ENCODE measurements around the gene PCDHGA11. TPM values are rescaled to one million over a fixed set of nuclear protein-coding genes. Genes with fewer than 3 reads are reported as not detected.
A peak's percentile ranks its signal among the peaks of the same experiment; 100 is the strongest.

Gene PCDHGA11
- total and polyA plus RNA-seq, 4 donors = 0.22 to 2.5 (median 0.50) TPM

DNA sequence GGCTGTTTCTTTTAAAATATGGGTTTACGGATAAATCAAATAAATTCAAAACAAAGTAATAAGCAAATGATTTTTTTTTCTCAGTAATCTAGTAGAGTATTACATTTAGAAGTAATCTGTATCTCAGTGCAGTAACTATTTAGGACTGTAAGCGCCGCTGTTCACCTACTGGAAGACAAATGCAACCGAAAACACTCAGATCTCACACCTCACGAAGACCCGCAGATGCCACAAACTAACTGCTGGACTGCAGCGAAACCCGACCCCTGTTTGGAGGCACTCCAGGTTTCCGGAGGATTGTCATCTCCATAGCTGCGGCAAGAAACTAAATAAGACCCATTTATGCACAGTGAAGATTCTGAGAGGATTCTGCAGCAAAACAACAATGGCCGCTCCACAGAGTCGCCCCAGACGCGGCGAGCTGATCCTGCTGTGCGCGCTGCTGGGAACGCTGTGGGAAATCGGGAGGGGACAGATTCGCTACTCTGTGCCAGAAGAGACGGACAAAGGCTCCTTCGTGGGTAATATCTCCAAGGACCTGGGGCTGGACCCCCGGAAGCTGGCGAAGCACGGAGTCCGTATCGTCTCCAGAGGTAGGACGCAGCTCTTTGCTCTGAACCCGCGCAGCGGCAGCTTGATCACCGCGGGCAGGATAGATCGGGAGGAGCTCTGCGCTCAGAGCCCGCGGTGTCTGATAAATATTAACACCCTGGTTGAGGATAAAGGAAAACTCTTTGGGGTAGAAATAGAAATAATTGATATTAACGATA is 28.2 kb upstream of the PCDHGA11 start, which contains the start of gene PCDHGA8:
Gene PCDHGA8 (plus strand): TSS at position 205 of the 770 bp plus-strand sequence. CDS start 181 bp downstream, at position 386.
- peaks cover 37 to 81% (median 39%) of the 10 kb centered on the region in 4 donors for H3K9me3 ChIP-seq (ENCODE audit: control insufficient read depth in 4 of 4, low read length in 3 of 4)

DNA sequence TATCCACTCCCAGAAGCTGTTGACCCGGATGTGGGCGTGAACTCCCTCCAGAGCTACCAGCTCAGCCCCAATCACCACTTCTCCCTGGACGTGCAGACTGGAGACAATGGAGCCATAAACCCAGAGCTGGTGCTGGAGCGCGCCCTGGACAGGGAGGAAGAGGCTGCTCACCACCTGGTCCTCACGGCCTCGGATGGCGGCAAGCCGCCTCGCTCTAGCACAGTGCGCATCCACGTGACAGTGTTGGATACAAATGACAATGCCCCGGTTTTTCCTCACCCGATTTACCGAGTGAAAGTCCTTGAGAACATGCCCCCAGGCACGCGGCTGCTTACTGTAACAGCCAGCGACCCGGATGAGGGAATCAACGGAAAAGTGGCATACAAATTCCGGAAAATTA is 27.6 kb upstream of the PCDHGA11 start:
- peaks cover 0 to 2% (median 0%) of the 10 kb centered on the region in 4 donors for H3K4me1 ChIP-seq (ENCODE audit: control insufficient read depth in 4 of 4, insufficient read depth in 4 of 4, low read length in 3 of 4)
- peaks cover 0 to 6% (median 0%) of the 10 kb centered on the region in 4 donors for H3K36me3 ChIP-seq (ENCODE audit: control insufficient read depth in 4 of 4, insufficient read depth in 3 of 4, low read depth in 1 of 4, low read length in 3 of 4)
- peaks cover 36 to 78% (median 39%) of the 10 kb centered on the region in 4 donors for H3K9me3 ChIP-seq (ENCODE audit: control insufficient read depth in 4 of 4, low read length in 3 of 4)
- H3K9ac ChIP-seq (ENCODE audit: low read depth in 1 of 2, low read length in 2 of 2) = no peak overlapping the region
- peak overlapping the region in 2 of 3 donors; percentile 34 to 47 for H3K4me3 ChIP-seq (ENCODE audit: low read depth in 1 of 3, low read length in 3 of 3)
- H3K27me3 ChIP-seq (ENCODE audit: control insufficient read depth in 4 of 4, insufficient read depth in 4 of 4, low read length in 3 of 4) = peaks cover 0 to 4% (median 0%) of the 10 kb centered on the region in 4 donors
- WGBS = 33% methylated on average over 21 of the region's 21 CpGs
- no peak for DNase-seq (ENCODE audit: low spot score)
- H3K27ac ChIP-seq (ENCODE audit: low read depth in 1 of 2, low read length in 2 of 2) = no peak overlapping the region
- TF ChIP-seq RXRA (IDR thresholded peaks at IDR 0.05) (no peak), HNF4G (IDR thresholded peaks at IDR 0.05) (no peak), RAD21 (IDR thresholded peaks at IDR 0.05) (no peak), NR2F2 (IDR thresholded peaks at IDR 0.05) (no peak), EGR1 (IDR thresholded peaks at IDR 0.05; ENCODE audit: low read depth in 2 of 2) (no peak), FOXA2 (IDR thresholded peaks at IDR 0.05) (no peak), FOXA1 (IDR thresholded peaks at IDR 0.05) (no peak), JUND (IDR thresholded peaks at IDR 0.05) (no peak), YY1 (IDR thresholded peaks at IDR 0.05) (no peak), TAF1 (conservative IDR thresholded peaks at IDR 0.05) (no peak)
- TF ChIP-seq, protein P1, sequence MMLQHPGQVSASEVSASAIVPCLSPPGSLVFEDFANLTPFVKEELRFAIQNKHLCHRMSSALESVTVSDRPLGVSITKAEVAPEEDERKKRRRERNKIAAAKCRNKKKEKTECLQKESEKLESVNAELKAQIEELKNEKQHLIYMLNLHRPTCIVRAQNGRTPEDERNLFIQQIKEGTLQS (IDR thresholded peaks at IDR 0.05) = no peak
- TF ChIP-seq, protein P2, sequence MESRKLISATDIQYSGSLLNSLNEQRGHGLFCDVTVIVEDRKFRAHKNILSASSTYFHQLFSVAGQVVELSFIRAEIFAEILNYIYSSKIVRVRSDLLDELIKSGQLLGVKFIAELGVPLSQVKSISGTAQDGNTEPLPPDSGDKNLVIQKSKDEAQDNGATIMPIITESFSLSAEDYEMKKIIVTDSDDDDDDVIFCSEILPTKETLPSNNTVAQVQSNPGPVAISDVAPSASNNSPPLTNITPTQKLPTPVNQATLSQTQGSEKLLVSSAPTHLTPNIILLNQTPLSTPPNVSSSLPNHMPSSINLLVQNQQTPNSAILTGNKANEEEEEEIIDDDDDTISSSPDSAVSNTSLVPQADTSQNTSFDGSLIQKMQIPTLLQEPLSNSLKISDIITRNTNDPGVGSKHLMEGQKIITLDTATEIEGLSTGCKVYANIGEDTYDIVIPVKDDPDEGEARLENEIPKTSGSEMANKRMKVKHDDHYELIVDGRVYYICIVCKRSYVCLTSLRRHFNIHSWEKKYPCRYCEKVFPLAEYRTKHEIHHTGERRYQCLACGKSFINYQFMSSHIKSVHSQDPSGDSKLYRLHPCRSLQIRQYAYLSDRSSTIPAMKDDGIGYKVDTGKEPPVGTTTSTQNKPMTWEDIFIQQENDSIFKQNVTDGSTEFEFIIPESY (IDR thresholded peaks at IDR 0.05) = no peak

More for the DNA sequence above, 28.2 kb upstream of the PCDHGA11 start, which contains the start of gene PCDHGA8:
- Histone ChIP-seq H3K9ac (ENCODE audit: low read depth in 1 of 2, low read length in 2 of 2) (no peak within 1 kb of the TSS), H3K4me3 (ENCODE audit: low read depth in 1 of 3, low read length in 3 of 3) (peak within 1 kb of the TSS in 2 of 3 donors; percentile 51 to 69), H3K27ac (ENCODE audit: low read depth in 1 of 2, low read length in 2 of 2) (no peak within 1 kb of the TSS), H3K36me3 (ENCODE audit: control insufficient read depth in 4 of 4, insufficient read depth in 3 of 4, low read depth in 1 of 4, low read length in 3 of 4) (peaks cover 0 to 6% (median 0%) of the 10 kb centered on the region in 4 donors), H3K4me1 (ENCODE audit: control insufficient read depth in 4 of 4, insufficient read depth in 4 of 4, low read length in 3 of 4) (peaks cover 0 to 4% (median 0%) of the 10 kb centered on the region in 4 donors), H3K27me3 (ENCODE audit: control insufficient read depth in 4 of 4, insufficient read depth in 4 of 4, low read length in 3 of 4) (peaks cover 0 to 4% (median 0%) of the 10 kb centered on the region in 4 donors)
- WGBS = 33% methylated on average over 38 of the region's 38 CpGs
- DNase-seq (ENCODE audit: low spot score) = no peak
- TF ChIP-seq, protein P1 (IDR thresholded peaks at IDR 0.05) = no peak
- no peak for TF ChIP-seq FOXA2 (IDR thresholded peaks at IDR 0.05)
- TF ChIP-seq NR2F2 (IDR thresholded peaks at IDR 0.05) = no peak
- no peak for TF ChIP-seq RXRA (IDR thresholded peaks at IDR 0.05)
- TF ChIP-seq, protein P3, sequence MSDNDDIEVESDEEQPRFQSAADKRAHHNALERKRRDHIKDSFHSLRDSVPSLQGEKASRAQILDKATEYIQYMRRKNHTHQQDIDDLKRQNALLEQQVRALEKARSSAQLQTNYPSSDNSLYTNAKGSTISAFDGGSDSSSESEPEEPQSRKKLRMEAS (IDR thresholded peaks at IDR 0.05) = no peak
- no peak for TF ChIP-seq HNF4G (IDR thresholded peaks at IDR 0.05)
- TF ChIP-seq GABPA (IDR thresholded peaks at IDR 0.05 in 1 of 2, conservative IDR thresholded peaks at IDR 0.05 in 1 of 2) = no peak
- no peak for TF ChIP-seq EGR1 (IDR thresholded peaks at IDR 0.05; ENCODE audit: low read depth in 2 of 2)
- no peak for TF ChIP-seq SP1 (IDR thresholded peaks at IDR 0.05)
- TF ChIP-seq, protein P4, sequence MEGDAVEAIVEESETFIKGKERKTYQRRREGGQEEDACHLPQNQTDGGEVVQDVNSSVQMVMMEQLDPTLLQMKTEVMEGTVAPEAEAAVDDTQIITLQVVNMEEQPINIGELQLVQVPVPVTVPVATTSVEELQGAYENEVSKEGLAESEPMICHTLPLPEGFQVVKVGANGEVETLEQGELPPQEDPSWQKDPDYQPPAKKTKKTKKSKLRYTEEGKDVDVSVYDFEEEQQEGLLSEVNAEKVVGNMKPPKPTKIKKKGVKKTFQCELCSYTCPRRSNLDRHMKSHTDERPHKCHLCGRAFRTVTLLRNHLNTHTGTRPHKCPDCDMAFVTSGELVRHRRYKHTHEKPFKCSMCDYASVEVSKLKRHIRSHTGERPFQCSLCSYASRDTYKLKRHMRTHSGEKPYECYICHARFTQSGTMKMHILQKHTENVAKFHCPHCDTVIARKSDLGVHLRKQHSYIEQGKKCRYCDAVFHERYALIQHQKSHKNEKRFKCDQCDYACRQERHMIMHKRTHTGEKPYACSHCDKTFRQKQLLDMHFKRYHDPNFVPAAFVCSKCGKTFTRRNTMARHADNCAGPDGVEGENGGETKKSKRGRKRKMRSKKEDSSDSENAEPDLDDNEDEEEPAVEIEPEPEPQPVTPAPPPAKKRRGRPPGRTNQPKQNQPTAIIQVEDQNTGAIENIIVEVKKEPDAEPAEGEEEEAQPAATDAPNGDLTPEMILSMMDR (IDR thresholded peaks at IDR 0.05; ENCODE audit: low read depth, low read length, missing input control) = no peak
- TF ChIP-seq, protein P5, sequence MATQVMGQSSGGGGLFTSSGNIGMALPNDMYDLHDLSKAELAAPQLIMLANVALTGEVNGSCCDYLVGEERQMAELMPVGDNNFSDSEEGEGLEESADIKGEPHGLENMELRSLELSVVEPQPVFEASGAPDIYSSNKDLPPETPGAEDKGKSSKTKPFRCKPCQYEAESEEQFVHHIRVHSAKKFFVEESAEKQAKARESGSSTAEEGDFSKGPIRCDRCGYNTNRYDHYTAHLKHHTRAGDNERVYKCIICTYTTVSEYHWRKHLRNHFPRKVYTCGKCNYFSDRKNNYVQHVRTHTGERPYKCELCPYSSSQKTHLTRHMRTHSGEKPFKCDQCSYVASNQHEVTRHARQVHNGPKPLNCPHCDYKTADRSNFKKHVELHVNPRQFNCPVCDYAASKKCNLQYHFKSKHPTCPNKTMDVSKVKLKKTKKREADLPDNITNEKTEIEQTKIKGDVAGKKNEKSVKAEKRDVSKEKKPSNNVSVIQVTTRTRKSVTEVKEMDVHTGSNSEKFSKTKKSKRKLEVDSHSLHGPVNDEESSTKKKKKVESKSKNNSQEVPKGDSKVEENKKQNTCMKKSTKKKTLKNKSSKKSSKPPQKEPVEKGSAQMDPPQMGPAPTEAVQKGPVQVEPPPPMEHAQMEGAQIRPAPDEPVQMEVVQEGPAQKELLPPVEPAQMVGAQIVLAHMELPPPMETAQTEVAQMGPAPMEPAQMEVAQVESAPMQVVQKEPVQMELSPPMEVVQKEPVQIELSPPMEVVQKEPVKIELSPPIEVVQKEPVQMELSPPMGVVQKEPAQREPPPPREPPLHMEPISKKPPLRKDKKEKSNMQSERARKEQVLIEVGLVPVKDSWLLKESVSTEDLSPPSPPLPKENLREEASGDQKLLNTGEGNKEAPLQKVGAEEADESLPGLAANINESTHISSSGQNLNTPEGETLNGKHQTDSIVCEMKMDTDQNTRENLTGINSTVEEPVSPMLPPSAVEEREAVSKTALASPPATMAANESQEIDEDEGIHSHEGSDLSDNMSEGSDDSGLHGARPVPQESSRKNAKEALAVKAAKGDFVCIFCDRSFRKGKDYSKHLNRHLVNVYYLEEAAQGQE (IDR thresholded peaks at IDR 0.05) = no peak
- no peak for TF ChIP-seq RAD21 (IDR thresholded peaks at IDR 0.05)
- no peak for TF ChIP-seq HNF4A (conservative IDR thresholded peaks at IDR 0.05)
